Endometrium (tissue), 2 donors: Measurements from ENCODE around the gene TMEM63C.

Source experiments
- FAIRE-seq: peaks from 2 replicates; lab custom pipeline; 2012; peaks lifted over from hg19 to GRCh38; lab: Jason Lieb, UNC
- donor health status: control.
- donor health status: control.

The TMEM63C gene, protein sequence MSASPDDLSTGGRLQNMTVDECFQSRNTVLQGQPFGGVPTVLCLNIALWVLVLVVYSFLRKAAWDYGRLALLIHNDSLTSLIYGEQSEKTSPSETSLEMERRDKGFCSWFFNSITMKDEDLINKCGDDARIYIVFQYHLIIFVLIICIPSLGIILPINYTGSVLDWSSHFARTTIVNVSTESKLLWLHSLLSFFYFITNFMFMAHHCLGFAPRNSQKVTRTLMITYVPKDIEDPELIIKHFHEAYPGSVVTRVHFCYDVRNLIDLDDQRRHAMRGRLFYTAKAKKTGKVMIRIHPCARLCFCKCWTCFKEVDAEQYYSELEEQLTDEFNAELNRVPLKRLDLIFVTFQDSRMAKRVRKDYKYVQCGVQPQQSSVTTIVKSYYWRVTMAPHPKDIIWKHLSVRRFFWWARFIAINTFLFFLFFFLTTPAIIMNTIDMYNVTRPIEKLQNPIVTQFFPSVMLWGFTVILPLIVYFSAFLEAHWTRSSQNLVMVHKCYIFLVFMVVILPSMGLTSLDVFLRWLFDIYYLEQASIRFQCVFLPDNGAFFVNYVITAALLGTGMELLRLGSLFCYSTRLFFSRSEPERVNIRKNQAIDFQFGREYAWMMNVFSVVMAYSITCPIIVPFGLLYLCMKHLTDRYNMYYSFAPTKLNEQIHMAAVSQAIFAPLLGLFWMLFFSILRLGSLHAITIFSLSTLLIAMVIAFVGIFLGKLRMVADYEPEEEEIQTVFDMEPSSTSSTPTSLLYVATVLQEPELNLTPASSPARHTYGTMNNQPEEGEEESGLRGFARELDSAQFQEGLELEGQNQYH

DNA sequence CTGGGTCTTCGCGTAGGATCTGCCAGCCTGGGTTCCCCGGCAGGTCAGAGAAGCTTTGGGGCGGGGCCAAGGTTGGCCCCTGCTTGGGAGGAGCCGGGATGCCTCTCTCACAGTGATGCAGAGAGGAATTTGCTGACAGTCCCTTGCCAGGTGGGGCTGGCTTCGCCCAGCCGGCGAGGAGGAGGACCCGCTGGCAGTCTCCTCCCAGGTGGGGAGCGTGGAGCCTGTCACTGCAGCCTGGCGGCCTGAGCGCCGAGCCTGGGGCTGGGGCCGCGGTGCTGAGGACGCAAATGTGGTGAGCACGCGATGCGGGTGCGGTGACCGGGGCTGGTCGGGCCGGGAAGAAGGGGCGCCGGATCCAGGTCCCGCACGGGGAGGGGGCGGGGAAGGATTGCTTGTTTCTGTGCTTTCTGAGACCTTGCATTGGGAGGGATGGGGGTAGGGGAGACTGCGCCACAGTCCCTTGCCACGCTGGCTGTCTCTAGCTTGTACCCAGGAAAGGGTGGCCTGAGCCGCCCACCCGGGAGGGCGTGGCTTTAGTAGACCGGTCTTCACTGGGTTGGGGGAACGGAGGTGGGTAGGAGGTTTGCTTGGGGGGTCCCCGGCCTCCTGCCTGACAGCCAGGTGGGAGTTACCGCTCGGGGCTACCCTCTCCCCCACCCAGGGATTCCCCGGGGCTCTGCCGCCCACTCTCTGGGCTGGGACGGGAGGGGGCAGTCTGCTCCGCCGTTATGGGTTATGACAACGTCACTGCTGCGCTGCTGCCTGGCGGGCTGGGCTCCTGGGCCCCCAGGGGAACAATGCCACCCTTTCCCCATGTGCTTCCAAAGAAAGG lies at the start of gene TMEM63C:
TMEM63C (plus strand) TSS at position 196 of the 835 bp plus-strand sequence. CDS start 37,016 bp downstream, outside the sequence.
- FAIRE-seq = no peak

DNA sequence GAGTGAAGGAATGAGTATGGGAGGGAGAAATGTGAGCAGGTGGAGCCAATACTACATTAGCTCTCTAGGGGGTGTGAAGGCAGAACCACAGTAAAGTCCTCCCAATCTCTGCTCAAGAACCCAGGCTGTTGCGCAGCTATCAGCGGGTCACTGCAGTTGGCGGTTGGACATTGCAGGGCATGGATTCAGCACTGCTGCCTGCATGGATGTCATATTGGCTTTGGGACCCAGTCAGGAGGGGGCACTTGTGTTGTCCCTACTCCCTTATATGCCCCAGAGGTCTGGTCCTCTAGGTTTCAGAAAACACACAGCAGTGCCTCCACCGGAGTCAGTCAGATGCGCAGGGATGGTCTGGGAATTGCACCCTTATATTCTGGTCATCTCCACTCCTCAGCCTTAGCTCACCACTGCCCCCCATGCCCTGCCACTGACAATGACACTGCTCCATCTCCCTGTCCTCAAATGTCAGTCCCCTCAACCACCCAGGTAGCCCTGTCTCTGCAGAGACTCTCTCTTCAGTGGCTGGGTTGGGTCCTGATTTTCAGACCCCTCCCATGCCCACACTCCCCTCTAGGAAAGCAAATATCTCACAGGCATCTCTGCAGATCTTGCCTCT lies 49.6 kb upstream of the TMEM63C start:
- FAIRE-seq = no peak

DNA sequence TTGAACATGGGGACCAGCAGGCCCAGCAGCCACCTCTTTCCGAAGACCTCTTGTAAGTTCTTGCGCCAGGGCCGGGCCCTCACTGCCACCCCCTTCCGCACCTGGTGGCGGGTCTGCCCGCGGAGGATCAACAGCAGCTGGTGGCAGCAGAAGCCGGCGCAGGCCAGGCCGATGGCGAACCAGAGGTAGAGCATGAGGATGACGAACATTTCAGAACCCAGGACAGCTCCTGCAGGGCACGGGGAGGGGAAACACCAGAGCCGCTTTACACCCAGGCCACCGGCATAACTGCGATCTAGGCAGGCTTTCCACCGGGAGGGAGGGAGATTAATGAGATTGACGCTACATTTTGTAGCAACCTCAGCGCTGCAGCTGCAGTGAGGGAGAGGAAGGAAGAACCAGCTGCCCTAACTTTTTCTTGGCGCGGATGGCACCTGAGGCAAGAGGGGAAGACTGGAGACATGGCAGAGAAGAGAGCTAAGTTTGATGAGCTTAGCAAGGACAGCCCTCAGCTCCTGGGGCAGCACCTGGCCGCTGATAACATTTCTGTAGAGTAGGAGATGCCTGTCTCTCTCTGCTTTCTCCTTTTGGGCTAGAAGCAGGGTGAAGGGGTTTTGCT lies 47.8 kb upstream of the TMEM63C start:
- no peak for FAIRE-seq

DNA sequence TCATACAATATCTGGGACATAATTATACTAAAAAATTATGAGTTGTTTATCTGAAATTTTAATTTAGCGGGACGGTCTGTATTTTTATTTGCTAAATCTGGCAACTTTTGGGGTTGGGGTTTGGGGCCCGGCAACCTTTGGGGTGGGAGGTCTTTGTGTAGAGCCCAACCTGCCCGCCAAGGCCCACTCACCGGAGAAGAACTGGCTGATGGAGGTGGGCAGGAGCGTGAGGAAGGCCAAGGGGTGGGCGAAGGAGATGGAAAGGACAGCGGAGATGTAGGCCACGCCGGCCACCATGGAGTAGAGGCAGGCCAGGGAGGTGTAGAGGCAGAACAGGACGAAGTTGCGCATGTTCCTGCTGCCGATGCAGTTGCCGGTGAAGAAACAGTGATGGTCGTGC lies 42.6 kb upstream of the TMEM63C start:
- FAIRE-seq = no peak

DNA sequence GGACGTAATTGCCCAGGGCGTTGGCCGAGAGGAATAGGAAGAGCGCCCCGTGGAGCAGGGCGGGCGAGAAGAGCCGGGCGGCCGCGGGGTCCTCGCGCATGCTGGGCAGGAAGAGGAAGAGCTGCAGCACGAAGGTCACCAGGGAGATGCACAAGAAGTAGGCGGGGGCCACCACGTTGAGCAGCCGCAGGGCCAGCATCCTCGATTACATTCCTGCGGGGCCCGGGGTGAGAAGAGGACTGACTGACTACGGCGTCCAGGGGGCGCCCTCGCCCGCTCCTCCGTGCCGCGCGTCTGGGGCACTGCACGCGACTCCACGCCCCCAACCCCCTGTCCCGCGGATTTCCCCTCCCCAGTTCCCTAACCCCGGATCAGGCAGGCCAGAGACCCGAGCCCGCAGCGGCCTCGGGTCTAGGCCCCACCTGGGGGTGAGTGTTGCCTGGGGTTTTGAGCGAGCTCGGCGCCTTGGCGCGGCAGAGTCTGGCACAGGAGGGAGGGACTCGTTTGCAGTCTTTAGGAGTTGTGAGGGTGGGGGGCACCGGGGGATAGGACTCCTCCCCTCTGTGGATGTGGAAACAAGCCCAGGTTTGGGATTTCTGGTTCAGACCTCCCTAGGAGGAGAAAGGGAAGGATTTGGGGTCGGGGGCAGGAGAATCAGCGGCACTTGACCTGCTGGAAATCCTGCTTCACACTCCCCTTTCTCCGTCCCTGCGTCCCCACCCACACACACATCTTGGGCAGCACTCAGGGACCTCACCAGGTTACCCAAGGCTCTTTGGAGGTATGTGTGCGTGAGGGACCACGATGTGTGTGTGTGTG lies 41.8 kb upstream of the TMEM63C start:
- FAIRE-seq = no peak

DNA sequence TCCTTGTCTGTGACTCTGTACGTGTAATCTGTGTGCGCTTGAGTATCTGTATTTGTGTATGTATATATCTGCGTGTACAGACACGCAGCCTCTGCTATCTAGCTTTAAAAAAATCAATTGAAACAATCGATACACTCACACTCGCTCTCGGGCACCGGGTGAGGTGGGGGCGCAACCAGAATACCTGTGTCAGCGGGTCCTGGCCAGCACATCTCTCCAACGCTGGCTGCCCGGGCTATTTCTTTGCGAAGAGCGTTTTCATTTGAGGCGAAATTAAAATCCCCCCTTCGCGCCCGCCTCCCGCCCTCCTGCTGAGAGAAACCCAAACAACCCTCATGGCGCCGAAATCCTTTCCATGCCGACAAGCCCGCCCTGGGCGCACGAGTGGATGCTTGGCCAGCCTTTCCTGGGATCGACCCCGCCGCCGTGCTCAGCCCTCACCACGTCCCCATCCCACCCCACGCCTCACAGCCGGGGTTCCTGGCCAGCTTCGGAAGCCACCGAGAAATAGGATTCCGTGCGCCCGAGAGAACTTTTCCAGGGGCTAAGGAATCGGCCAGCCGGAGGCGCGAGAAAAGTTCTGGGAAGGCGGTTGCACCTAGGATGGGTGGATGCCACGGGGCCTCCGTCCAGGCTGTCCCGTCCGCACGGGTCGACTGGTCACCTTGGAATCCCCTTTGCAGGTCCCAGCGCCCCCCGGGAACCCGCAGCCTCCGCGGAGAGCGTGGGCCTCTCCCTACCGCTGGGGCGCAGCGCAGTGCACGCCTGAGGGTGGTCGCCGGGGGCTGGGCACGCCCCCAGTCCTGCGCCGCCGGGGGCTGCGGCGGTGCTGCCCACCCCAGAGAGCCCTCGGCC lies 41.0 kb upstream of the TMEM63C start:
- no peak for FAIRE-seq

DNA sequence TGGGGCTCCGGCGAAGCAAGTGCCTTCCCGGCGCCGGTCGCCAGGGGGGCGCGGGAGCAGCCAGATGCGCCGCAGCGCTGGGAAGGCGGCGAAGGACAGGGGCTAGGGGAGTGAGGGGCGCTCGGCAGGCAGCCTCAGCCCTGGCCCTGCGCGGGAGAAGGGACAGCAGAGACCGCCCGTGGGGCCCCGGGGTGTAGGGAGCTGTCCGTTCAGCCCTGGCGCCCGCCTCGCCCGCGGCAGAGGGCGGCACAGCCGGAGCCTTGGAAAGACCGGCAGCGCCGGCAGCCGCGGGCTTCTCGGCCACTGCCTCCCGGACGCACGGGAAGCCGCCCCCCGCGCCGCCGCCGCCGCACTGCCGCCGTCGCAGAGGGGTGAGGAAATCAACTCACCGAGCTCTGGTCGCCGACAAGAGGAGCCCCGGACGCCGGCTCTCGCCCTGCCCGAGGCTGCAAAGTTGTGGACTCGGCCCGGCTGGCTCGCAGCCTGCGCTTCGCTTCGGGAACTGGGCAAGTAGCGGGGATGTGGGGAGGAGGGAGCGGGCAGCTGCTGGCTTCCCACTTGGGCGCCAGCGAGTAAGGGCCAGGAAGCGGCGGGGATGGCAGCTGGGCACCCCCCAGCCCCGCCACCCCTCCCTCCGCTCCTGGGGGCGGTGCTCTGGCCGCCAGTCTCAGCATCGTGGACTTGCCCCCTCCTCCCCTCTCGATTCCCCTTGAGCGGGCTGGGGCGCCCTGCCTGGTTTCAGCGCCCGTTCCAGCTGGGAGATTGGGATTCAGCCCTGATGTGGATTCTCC lies 40.2 kb upstream of the TMEM63C start, which contains the start of gene ZDHHC22:
ZDHHC22 (minus strand) TSS at position 578 of the 791 bp plus-strand sequence. CDS start 2,053 bp downstream, outside the sequence.
- no peak for FAIRE-seq

DNA sequence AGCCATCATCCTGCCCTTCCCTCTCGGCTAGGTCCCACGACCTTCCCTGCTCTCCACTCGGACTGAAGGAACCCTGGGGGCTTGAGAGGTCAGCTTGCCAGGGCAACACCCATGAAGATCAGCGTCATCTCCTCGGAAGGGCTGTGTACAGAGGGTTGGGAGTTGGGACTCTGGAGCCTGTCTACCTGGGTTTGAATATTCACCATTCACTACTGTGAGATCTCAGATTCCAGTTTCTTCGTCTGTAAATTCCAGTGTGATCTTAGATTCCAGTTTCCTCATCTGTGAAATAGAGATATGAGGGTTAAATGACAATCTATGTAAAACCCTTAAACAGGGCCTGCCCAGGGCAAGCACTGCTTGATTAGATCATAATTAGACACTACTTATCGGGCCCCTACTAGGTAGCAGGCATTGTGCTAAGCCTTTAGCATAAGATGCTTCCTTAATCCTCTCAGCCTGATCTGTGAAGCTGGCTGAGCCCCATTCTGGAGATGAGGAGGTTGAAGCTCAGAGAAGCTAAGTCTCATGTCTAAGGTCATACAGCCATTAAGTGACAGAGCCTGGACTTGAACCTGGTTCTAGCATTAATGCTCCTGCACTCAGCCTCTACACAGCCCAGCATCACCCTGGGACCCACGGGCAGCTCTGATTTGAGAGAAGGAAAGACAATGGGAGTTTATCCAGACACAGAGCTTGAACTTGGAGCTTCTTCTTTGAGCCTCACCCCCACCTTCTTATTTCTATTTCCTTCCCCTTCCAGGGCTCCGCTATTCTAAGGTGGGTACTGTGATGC lies 39.4 kb upstream of the TMEM63C start:
- no peak for FAIRE-seq

DNA sequence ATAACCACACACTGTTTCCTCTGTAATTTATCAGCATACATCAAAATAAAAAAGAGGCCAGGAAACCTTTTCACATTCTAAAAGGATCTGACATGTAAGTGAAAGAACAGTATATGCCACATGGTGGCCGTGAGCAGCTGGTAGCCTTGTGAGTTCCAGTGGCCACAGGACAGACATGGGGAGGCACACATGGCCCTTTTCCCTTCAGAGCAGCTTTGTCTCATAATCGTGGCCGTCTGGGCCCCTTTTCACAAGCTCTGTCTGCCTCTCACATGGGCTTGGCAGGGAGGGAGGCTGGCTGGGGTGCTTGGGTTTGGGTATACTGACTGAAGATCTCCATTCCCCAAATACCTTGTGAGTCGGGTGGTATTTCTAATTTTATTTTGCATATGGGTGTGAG lies 38.5 kb upstream of the TMEM63C start:
- FAIRE-seq = no peak

DNA sequence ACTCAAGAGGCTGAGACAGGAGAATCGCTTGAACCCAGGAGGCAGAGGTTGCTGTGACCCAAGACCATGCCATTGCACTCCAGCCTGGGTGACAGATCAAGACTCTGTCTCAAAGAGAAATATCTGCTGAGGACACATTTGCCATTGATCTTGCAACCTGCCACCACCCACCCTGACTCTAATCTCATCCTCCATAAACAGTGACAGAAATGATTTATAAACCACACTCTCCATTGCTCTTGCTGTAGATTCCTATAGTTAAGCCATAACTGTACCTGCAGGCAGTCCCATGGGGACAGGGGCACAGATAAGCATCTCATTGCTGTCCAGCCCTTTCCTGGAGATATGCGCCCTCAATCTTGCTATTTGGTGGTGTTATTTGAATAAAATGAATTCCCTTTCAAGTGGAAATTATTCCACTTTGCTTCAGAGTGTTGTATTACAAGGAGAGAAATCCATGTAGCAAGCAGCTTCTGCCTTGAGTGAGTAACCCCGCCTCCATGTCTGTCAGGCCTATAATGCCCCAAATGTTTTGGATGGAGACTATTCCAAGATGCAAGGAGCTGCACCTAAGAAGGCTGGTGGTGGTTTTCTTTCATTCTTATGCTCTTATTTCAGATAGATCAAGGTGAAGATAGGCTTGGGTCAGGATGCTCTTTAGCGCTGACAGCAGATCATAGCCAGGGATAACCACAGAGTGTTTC lies 37.0 kb upstream of the TMEM63C start:
- no peak for FAIRE-seq

DNA sequence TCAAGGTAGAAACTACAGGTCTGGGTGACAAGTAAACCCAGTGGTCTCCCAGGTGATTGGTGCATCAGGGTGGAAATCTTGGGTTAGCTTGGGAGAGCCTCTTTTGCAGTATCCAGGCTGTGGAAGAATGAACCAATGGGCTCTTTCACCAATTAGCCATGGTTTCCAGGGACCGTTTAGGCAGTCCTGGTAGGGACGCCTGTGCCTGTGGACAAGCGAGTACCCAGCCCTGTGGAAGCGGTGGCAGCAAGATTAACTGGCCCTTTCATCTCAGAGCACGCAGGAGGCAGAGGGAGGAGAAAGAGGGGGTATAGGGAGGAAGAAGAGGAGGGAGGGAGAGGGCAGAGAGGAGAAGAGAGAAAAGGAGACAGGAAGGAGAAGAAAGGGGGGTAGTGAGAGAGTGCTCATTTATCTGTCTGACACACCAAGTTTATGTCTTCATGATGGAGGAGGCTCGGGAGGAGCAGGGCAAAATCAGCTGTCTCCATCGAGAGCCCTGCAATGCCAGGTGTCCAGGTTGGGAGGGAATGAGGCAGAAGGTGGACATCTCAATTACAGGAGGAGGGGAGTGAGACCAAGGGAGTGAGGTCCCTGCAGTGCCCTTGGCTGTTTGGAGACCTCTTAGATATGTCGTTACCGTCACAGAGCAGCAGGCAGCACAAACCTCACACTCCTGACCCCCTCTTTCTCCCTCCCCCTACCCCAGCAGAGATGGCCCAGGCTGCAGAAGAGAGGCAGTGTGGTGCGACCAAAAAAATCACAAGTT lies 35.4 kb upstream of the TMEM63C start:
- FAIRE-seq = no peak

DNA sequence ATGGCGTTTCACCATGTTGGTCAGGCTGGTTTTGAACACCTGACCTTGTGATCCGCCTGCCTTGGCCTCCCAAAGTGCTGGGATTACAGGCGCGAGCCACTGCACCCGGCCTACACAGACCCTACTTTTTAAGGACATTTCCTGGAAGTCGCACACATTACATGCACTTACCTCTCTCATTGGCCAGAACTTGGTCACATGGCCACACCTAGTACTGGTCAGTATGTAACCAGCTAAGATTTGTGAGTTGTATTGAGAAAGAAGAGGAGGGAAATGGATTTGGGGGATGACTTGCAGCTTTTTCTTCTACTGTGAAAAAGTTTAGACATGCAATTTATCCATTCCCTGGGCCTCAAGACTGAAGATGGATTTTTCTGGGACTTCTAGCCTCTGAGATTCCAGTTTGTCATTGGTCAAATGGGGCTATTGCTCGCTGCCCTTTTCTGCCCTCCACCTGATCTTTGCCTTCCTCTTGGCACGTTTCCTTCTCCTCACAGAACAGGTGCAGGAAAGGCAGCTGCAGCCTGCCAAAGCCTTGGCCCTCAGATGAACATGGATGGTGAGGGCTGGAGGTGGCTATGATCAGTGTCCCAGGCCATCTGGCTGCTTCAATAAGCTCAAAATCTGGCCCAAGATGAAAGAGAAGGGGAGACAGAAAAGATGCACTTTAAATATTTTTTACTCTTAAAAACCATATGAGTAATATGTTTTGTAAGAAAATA lies 32.9 kb upstream of the TMEM63C start:
- no peak for FAIRE-seq

DNA sequence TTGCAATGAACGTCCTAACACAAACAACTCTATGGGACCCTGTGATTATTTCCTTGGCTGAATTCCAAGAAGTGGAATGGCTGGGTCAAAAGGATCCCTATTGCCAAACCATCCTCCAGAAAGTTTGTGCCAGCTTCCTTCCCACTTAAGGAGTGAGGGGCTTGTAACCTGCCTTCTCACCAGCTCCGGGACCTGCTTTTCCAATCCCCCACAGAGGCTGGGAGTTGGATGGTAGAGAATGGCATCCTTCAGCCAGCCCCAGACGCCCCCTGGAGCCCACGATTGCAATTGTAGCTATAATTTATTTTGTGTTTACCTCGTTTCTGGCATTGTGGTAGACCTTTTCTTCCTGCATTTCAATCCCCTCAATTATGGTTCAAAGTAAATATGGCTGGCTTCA lies 30.4 kb upstream of the TMEM63C start:
- FAIRE-seq = no peak

DNA sequence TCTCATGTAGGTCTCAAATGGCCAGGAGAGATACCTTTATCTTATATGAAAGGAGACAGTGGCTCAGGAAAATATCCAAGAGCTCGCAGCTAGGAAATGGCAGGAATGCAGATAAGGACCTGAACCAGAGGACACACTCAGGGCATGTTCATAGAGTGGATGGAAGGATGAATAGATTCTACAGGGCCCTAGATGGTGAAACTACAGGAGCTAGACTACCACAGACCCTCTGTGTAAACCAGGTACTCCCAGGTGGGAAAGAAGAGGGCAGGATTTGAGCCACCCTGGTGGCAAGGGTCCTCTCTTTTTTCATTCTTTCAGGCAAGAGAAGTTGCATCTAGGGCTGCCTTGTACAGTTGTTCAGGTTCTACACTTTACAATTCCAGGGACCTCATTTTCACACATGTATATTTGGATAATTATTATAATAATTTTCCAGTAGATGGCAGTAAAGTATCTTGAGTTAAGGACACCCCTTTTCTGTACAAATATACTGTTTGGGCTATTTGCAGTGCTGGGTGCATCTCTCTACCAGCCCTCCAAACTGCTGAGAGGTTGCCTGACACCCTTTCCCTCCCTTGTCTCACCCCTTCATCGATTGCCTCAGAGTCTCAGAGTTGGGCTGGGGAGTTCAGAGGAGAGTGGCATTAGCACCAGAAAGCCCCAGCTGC lies 29.5 kb upstream of the TMEM63C start:
- no peak for FAIRE-seq

DNA sequence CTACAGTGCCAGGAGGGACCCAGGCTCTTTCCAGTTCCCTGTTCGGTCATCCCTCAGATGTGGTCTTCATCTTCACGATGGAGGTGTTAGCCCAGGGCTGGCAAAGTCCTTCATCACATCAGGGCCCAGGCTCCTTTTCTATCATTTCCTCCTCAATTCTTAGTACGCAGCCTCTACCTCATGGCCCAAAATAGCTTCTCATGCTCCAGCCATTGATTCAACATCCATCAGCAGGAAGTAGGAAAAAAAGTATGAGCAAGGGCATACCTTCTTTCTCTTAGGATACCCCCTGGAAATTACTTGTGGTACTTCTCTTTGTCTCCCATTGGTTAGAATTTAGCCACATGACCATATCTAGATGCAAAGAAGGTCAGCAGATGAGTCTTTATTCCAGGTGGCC lies 27.8 kb upstream of the TMEM63C start:
- no peak for FAIRE-seq
